ENCODE results near the gene ENG. TPM values are rescaled to one million over a fixed set of nuclear protein-coding genes. Genes with fewer than 3 reads are reported as not detected.

Gene ENG
- total and polyA plus RNA-seq, 10 donors, result 29.2 to 334 (median 222) TPM

- 68 to 80% (median 75%) methylated on average over 4 to 8 of the region's 8 CpGs for WGBS, 5 donors
- H3K27ac ChIP-seq, result peak overlapping the region; percentile 54 to 91 (median 86)
- TF ChIP-seq, protein P1, sequence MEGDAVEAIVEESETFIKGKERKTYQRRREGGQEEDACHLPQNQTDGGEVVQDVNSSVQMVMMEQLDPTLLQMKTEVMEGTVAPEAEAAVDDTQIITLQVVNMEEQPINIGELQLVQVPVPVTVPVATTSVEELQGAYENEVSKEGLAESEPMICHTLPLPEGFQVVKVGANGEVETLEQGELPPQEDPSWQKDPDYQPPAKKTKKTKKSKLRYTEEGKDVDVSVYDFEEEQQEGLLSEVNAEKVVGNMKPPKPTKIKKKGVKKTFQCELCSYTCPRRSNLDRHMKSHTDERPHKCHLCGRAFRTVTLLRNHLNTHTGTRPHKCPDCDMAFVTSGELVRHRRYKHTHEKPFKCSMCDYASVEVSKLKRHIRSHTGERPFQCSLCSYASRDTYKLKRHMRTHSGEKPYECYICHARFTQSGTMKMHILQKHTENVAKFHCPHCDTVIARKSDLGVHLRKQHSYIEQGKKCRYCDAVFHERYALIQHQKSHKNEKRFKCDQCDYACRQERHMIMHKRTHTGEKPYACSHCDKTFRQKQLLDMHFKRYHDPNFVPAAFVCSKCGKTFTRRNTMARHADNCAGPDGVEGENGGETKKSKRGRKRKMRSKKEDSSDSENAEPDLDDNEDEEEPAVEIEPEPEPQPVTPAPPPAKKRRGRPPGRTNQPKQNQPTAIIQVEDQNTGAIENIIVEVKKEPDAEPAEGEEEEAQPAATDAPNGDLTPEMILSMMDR (IDR thresholded peaks at IDR 0.05 in 8 of 11, conservative IDR thresholded peaks at IDR 0.05 in 3 of 11), result no peak
- no peak for TF ChIP-seq POLR2A (IDR thresholded peaks at IDR 0.05)
These were observed 2.3 kb upstream of the ENG start for GRCh38 chr9:127856729-127857116.

DNA sequence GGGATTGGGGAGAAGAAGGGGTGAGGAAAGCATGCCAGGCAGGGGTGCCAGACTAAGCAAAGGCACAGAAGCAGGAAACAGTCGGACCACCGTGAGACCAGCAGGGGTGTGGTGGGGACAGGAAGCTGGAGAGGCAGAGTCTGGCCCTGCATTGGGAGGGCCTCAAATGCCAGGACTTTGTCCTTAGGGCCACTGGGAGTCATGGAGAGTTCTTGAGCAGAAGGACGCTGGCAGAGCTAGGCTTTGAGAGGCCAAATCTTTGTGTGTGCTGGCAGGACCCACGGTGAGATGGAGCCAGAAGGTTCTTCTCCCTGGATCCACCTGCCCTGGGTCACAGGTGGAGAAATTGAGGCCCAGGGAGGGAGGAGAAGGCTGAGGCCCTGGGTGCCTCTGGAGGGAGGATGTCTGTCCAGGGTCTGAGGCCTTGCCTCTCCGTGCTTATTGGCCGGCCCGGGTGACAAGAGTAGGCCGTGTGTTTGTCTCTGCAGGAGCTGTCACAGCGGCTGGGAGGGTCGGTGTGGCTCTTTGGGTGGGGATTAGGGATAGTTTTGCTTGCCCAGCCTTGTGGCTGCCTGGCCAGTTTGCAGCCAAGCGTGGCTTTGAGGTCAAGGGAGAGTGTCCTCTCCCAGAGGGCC is 1.8 kb upstream of the ENG start:
- intact Hi-C loops (cut with DNase I; ENCODE audit: low total_unique reads), result no loop called here
- peak overlapping the region; percentile 54 to 91 (median 86) for H3K27ac ChIP-seq
- H3K9me3 ChIP-seq, result no peaks in the 10 kb centered on the region
- DNase-seq, result no peak
- peaks cover 55 to 100% (median 88%) of the 10 kb centered on the region in 6 donors for H3K4me1 ChIP-seq
- TF ChIP-seq POLR2A (IDR thresholded peaks at IDR 0.05) (no peak), POLR2AphosphoS5 (IDR thresholded peaks at IDR 0.05) (peak in 2 of 3 donors; percentile 28 to 45)
- H3K36me3 ChIP-seq, result peaks cover 0 to 4% (median 0%) of the 10 kb centered on the region in 6 donors
- H3K27me3 ChIP-seq (replicated peaks in 1 of 7), result no peaks in the 10 kb centered on the region
- 50 to 66% (median 56%) methylated on average over 10 to 11 of the region's 11 CpGs for WGBS, 5 donors
- no peak overlapping the region for H3K4me3 ChIP-seq

More at GRCh38 chr9:127856729-127857116, 2.3 kb upstream of the ENG start:
- no peak for DNase-seq
- H3K36me3 ChIP-seq, result peaks cover 0 to 4% (median 0%) of the 10 kb centered on the region in 6 donors
- no peak overlapping the region for H3K4me3 ChIP-seq
- H3K27me3 ChIP-seq (replicated peaks in 1 of 7), result no peaks in the 10 kb centered on the region
- H3K4me1 ChIP-seq, result peaks cover 60 to 100% (median 88%) of the 10 kb centered on the region in 6 donors
- intact Hi-C loops (cut with DNase I; ENCODE audit: low total_unique reads), result no loop called here
- H3K9me3 ChIP-seq, result no peaks in the 10 kb centered on the region

- Histone ChIP-seq H3K36me3 (peaks cover 0 to 8% (median 0%) of the 10 kb centered on the region in 6 donors), H3K27me3 (replicated peaks in 1 of 7) (no peaks in the 10 kb centered on the region), H3K9me3 (peaks cover 0 to 1% (median 0%) of the 10 kb centered on the region in 8 donors), H3K4me3 (no peak overlapping the region), H3K27ac (peak overlapping the region; percentile 58 to 91 (median 86)), H3K4me1 (peaks cover 50 to 100% (median 85%) of the 10 kb centered on the region in 6 donors)
- DNase-seq, result no peak
- WGBS, 5 donors, result 84 to 97% (median 86%) methylated on average over 5 of the region's 5 CpGs
- TF ChIP-seq, protein P1 (IDR thresholded peaks at IDR 0.05 in 8 of 11, conservative IDR thresholded peaks at IDR 0.05 in 3 of 11), result no peak
- TF ChIP-seq POLR2A (IDR thresholded peaks at IDR 0.05), result no peak
- no peak for TF ChIP-seq POLR2AphosphoS5 (IDR thresholded peaks at IDR 0.05)
- intact Hi-C loops (cut with DNase I; ENCODE audit: low total_unique reads), result no loop called here
These were observed 1.1 kb upstream of the ENG start for GRCh38 chr9:127855522-127855921.

- intact Hi-C loops (cut with DNase I; ENCODE audit: low total_unique reads), result no loop called here
- H3K27me3 ChIP-seq (replicated peaks in 1 of 7), result no peaks in the 10 kb centered on the region
- TF ChIP-seq, protein P1 (IDR thresholded peaks at IDR 0.05 in 8 of 11, conservative IDR thresholded peaks at IDR 0.05 in 3 of 11), result no peak
- TF ChIP-seq POLR2A (IDR thresholded peaks at IDR 0.05) (no peak), POLR2AphosphoS5 (IDR thresholded peaks at IDR 0.05) (no peak)
- peaks cover 0 to 14% (median 0%) of the 10 kb centered on the region in 6 donors for H3K36me3 ChIP-seq
- 46 to 63% (median 58%) methylated on average over 11 of the region's 11 CpGs for WGBS, 5 donors
- peaks cover 46 to 100% (median 85%) of the 10 kb centered on the region in 6 donors for H3K4me1 ChIP-seq
- DNase-seq, result no peak
- H3K9me3 ChIP-seq, result peaks cover 0 to 7% (median 1%) of the 10 kb centered on the region in 8 donors
- peak overlapping the region in 7 of 8 donors; percentile 76 to 89 (median 82) for H3K4me3 ChIP-seq
- H3K27ac ChIP-seq, result peak overlapping the region; percentile 58 to 91 (median 86)
These were observed 502 bp upstream of the ENG start for GRCh38 chr9:127854960-127855359.
